ENCODE measurements around the gene NBEAL1. TPM values are rescaled to one million over a fixed set of nuclear protein-coding genes. Genes with fewer than 3 reads are reported as not detected.
"Not testable (repeated sequence)": the region's sequence is repeated elsewhere in the genome, so short reads cannot be mapped to it uniquely, and the experiment has no call there.

Gene NBEAL1
- total and polyA plus RNA-seq, 2 of the 8 experiments (the other 6 are each of a cell fraction or from before 2014, with no cell fraction given): 2.3 to 10.7 TPM

- FAIRE-seq; H3K14ac ChIP-seq (ENCODE audit: insufficient read length); H2BK20ac ChIP-seq (ENCODE audit: low read length); H3K4me2 ChIP-seq (ENCODE audit: insufficient read depth in 1 of 2, low read depth in 2 of 2, low read length in 2 of 2); H3K4me1 ChIP-seq (replicated peaks in 1 of 4; ENCODE audit: control insufficient read depth in 3 of 4, insufficient read depth in 4 of 4, low read length in 3 of 4); H4K8ac ChIP-seq (ENCODE audit: extremely low read depth, insufficient read depth, low read length); H3K4me3 ChIP-seq (ENCODE audit: extremely low read depth in 1 of 4, insufficient read depth in 2 of 4, low read depth in 3 of 4, low read length in 4 of 4); H4K91ac ChIP-seq (replicated peaks; ENCODE audit: insufficient read length, low read length); H4K5ac ChIP-seq (ENCODE audit: insufficient read length, low read depth, low read length); DNase-seq (ENCODE audit: low read depth in 1 of 2, low spot score in 2 of 2); H2AFZ ChIP-seq (ENCODE audit: low read length); H3K4ac ChIP-seq (replicated peaks; ENCODE audit: insufficient read length, low read depth, low read length); POLR2A ChIA-PET (ENCODE audit: partially characterized antibody); H2BK15ac ChIP-seq (ENCODE audit: low read length); H2BK120ac ChIP-seq (replicated peaks; ENCODE audit: low read depth, low read length); CTCF ChIA-PET (ENCODE audit: partially characterized antibody); H2BK5ac ChIP-seq (ENCODE audit: low read depth, low read length); H2BK12ac ChIP-seq (ENCODE audit: low read depth, low read length); H3K79me2 ChIP-seq (ENCODE audit: control insufficient read depth in 1 of 2, insufficient read depth in 2 of 2, low read length in 2 of 2); H3K23me2 ChIP-seq (ENCODE audit: low read depth, low read length); H3K27me3 ChIP-seq (replicated peaks in 1 of 4; ENCODE audit: control insufficient read depth in 3 of 4, extremely low read depth in 1 of 4, insufficient read depth in 3 of 4, low read length in 3 of 4); H3K9ac ChIP-seq (replicated peaks in 1 of 4; ENCODE audit: extremely low read depth in 1 of 4, low read depth in 3 of 4, low read length in 3 of 4); H3K9me3 ChIP-seq (ENCODE audit: insufficient read depth in 2 of 2, low read depth in 1 of 2, low read length in 1 of 2); H3K36me3 ChIP-seq (ENCODE audit: control insufficient read depth in 2 of 4, insufficient read depth in 4 of 4, low read length in 3 of 4); H3K56ac ChIP-seq (replicated peaks; ENCODE audit: insufficient read length, low read depth, low read length); H3K23ac ChIP-seq (ENCODE audit: insufficient read length); H3K18ac ChIP-seq (ENCODE audit: extremely low read depth, low read length); H3K27ac ChIP-seq (ENCODE audit: low read depth, low read length); H2AK5ac ChIP-seq (ENCODE audit: low read depth, low read length); H3K79me1 ChIP-seq (ENCODE audit: low read depth, low read length); H4K20me1 ChIP-seq (replicated peaks in 1 of 2; ENCODE audit: control insufficient read depth in 1 of 2, insufficient read depth in 2 of 2, low read length in 2 of 2): not testable (repeated sequence)
- WGBS, 2 experiments (ENCODE audit: extremely low coverage in 1 of 2, insufficient coverage in 1 of 2, insufficient read length in 1 of 2, insufficient replicate concordance in 2 of 2, low coverage in 1 of 2, low lambda C conversion rate in 2 of 2, missing lambda C conversion rate in 1 of 2): 96% methylated on average over 6 of the region's 6 CpGs; no CpG with 5 or more reads in 1 of the 2 experiments
Observed at GRCh38 chr2:203191026-203191425, 176.4 kb downstream of the NBEAL1 start.
